ENCODE data around the gene MYH14.

DNA sequence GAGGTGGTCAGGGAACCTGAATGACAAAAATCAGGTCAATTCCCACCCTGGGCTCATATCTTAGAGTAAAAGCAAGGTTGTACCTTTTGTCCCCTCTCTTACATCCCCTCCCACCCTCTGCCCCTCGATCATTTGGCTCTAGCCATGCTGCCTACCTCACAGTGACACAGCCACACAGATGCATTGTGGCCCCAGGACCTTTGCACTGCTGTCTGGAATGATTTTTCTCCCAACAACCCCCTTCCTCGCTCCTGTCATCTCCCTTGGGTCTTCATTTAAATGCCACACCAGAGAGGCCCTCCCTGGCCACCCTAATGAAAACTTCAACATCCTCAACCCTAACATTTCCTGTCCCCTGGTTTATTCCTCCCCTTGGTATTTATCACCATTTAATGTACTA lies 4.3 kb downstream of the MYH14 start:
- TF ChIP-seq, protein P1, sequence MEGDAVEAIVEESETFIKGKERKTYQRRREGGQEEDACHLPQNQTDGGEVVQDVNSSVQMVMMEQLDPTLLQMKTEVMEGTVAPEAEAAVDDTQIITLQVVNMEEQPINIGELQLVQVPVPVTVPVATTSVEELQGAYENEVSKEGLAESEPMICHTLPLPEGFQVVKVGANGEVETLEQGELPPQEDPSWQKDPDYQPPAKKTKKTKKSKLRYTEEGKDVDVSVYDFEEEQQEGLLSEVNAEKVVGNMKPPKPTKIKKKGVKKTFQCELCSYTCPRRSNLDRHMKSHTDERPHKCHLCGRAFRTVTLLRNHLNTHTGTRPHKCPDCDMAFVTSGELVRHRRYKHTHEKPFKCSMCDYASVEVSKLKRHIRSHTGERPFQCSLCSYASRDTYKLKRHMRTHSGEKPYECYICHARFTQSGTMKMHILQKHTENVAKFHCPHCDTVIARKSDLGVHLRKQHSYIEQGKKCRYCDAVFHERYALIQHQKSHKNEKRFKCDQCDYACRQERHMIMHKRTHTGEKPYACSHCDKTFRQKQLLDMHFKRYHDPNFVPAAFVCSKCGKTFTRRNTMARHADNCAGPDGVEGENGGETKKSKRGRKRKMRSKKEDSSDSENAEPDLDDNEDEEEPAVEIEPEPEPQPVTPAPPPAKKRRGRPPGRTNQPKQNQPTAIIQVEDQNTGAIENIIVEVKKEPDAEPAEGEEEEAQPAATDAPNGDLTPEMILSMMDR (conservative IDR thresholded peaks at IDR 0.05; ENCODE audit: low read length): no peak
- no peak for TF ChIP-seq EZH2phosphoT487 (IDR thresholded peaks at IDR 0.05; ENCODE audit: borderline replicate concordance, low read depth, low read length)
